HuH-7.5 (cell line): ENCODE data around the gene TRABD2A.
"Not testable (repeated sequence)": the region's sequence is repeated elsewhere in the genome, so short reads cannot be mapped to it uniquely, and the experiment has no call there.

Experiments
- DNase-seq: peaks from one replicate; pipeline ENCODE4 v3.0.0; 2011; ENCODE audit warnings: low spot score

Gene TRABD2A

GRCh38 chr2:84778911-84779690, 101.8 kb downstream of the TRABD2A start:
- no peak for DNase-seq

- DNase-seq, result no peak
Measured at GRCh38 chr2:84776011-84776410, 104.9 kb downstream of the TRABD2A start.

- DNase-seq, result not testable (repeated sequence)
Measured at GRCh38 chr2:84773562-84773961, 107.3 kb downstream of the TRABD2A start.
